Adrenal gland (tissue), 12 donors: ENCODE measurements around the gene RNF44. TPM values are rescaled to one million over a fixed set of nuclear protein-coding genes. Genes with fewer than 3 reads are reported as not detected.

Experiments used
- DNase-seq, 7 donors: peaks; one replicate each; pipeline ENCODE4 v3.0.0-alpha.2; 2019 to 2020
- H3K27ac ChIP-seq, 5 donors: fragments of 200-600 bp; sonication (generic) in 4 of 5; 1 replicate in 3 of 5; 2 replicates in 2 of 5; pipeline versions ENCODE4 v1.5.1 to v1.8.0; 2016 to 2020; ENCODE audit warnings: mild to moderate bottlenecking in 1 of 5
- H3K27me3 ChIP-seq: fragments of 200-600 bp; 2 replicates; pipeline ENCODE4 v1.8.0; 2021
- H3K36me3 ChIP-seq, 2 donors: fragments of 200-600 bp; replicated peaks in 1 of 2; 1 replicate in 1 of 2; 2 replicates in 1 of 2; pipeline versions ENCODE4 v1.5.1 to v1.8.0; 2018 to 2022
- H3K4me1 ChIP-seq, 2 donors: fragments of 200-600 bp; replicated peaks in 1 of 2; 1 replicate in 1 of 2; 2 replicates in 1 of 2; pipeline versions ENCODE4 v1.5.1 to v1.8.0; 2018 to 2021
- H3K4me3 ChIP-seq, 4 donors: fragments of 200-600 bp; sonication (generic) in 3 of 4; one replicate each; pipeline ENCODE4 v1.5.1; 2016 to 2018
- H3K9me3 ChIP-seq, 3 donors: fragments of 200-600 bp; sonication (generic) in 1 of 3; replicated peaks in 1 of 3; 1 replicate in 2 of 3; 2 replicates in 1 of 3; pipeline versions ENCODE4 v1.5.1 to v1.8.0; 2016 to 2021
- POLR2A ChIP-seq, 2 donors: fragments of 450-650 bp; IDR thresholded peaks; one replicate each; pipeline ENCODE4 v1.6.1; 2017; ENCODE audit warnings: antibody characterized with exemption in 2 of 2, mild to moderate bottlenecking in 2 of 2, moderate library complexity in 1 of 2
- WGBS, 4 donors: extraction: QIAGEN DNeasy Blood & Tissue Kit in 2 of 4; methylation state at CpG; one replicate each; pipeline versions ENCODE4 v1.1.5 to v1.1.7; 2013 to 2017; 5-methylcytosine and 5-hydroxymethylcytosine counted together
- intact Hi-C, 2 donors: fragments of 100-400 bp; cut with DNase I; formaldehyde crosslinking; loops; one replicate each; pipeline versions ENCODE4 v1.14.1 to v1.15.0; 2022 to 2023
- polyA plus RNA-seq, 3 donors: library from polyadenylated mRNA; stranded (reverse); fragments of 200-250 nt in 2 of 3; fragments of 350-450 nt in 1 of 3; fragmentation: Illumina TruSeq in 1 of 3; extraction: RNeasy Lipid Tissue Mini Kit (QIAGEN cat#74804) in 1 of 3; gene quantifications; one replicate each; pipeline ENCODE4 v1.2.3, GENCODE V29; 2013 to 2014
- total RNA-seq, 9 donors: library from RNA; depleted of rRNA in 4 of 9; stranded (reverse); fragments of >200 nt in 4 of 9; fragments of 120-200 nt in 1 of 9; fragmentation: NEBNext Ultra II Directional in 1 of 9; extraction: Animal tissue kit (Norgen Biotek cat#: 25700) in 1 of 9; gene quantifications; one replicate each; pipeline versions ENCODE4 v1.1.0 to v1.2.4, GENCODE V29; 2013 to 2023
- TF ChIP-seq, protein P1 (sequence below), 6 experiments: fragments of 450-650 bp in 4 of 6; fragments of 200-600 bp in 2 of 6; sonication (generic) in 1 of 6; IDR thresholded peaks; 1 replicate in 5 of 6; 2 replicates in 1 of 6; pipeline versions ENCODE4 v1.5.1 to v1.8.0; 2016 to 2021; ENCODE audit warnings: antibody characterized with exemption in 6 of 6, mild to moderate bottlenecking in 2 of 6, moderate library complexity in 1 of 6
- donor health status: healthy with polysubstance abuse.
- donor health status: Bipolar disorder and iron deficiency.
- donor health status: DM: yes; HTN: yes; CAD: no.
- donor health status: DM: no; HTN: no; CAD: no.
- donor health status: DM: no; HTN: no; CAD: no.
- donor health status: DM: yes; HTN: yes; CAD: no.

The RNF44 gene
- total and polyA plus RNA-seq, 12 donors, result 5.3 to 65.7 (median 22.8) TPM

DNA sequence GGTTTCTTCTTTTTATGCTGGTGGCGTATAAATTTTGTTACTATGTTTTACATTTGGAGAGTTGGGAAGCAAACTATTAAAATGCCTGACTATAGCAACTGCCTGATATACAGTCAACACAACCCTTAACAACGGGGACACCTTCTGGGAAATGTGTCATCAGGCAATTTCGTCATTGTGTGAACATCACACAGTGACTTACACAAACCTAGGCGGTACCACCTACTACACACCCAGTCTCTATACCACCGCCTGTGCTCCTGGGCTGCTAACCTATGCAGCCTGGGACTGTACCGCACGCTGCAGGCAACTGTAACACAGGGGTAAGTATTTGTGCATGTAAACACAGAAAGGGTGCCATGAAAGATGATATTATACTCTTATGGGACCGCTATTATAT, 10.6 kb upstream of the RNF44 start:
- Histone ChIP-seq H3K27ac (no peak overlapping the region), H3K36me3 (no peaks in the 10 kb centered on the region)
- intact Hi-C loops, result no loop called here

DNA sequence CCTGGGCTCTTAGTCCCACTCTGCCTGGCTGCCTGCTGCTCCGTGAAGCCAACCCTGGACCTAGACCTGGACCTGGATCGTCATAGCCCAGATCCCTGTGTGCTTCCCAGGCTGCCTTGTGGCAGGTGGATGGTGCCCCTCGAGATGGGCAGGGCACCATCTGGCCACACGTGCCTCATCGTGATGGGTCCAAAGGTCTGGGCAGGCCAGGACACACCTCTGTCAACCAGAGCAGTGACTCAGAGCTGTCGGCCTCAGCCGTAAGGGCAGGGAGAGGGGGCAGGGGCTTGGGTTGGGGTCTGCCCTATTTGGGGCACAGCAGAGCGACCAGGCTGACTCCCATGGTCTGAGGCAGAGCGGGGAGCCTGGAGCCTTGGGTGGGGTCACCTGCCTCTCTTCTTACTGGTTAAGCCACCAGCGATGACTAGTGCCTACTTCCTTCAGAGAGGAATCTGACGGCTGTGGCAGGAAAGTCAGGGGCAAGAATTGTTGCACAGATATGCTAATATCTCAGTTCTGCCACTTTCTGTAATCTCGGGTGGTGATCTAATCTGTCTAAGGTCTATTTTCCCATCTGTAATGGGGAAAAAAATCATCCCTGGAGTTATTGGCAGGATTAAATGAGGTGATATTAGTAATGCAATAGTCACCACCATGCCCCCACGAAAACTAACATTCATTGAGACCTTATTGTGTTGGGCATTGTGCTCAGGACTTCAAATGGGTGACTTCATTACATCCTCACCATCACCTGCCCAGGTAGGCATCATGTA, 8.7 kb upstream of the RNF44 start:
- no peak for DNase-seq
- H3K4me3 ChIP-seq, result no peak overlapping the region
- intact Hi-C loops, result no loop called here
- H3K9me3 ChIP-seq, result no peaks in the 10 kb centered on the region
- TF ChIP-seq, protein P1, sequence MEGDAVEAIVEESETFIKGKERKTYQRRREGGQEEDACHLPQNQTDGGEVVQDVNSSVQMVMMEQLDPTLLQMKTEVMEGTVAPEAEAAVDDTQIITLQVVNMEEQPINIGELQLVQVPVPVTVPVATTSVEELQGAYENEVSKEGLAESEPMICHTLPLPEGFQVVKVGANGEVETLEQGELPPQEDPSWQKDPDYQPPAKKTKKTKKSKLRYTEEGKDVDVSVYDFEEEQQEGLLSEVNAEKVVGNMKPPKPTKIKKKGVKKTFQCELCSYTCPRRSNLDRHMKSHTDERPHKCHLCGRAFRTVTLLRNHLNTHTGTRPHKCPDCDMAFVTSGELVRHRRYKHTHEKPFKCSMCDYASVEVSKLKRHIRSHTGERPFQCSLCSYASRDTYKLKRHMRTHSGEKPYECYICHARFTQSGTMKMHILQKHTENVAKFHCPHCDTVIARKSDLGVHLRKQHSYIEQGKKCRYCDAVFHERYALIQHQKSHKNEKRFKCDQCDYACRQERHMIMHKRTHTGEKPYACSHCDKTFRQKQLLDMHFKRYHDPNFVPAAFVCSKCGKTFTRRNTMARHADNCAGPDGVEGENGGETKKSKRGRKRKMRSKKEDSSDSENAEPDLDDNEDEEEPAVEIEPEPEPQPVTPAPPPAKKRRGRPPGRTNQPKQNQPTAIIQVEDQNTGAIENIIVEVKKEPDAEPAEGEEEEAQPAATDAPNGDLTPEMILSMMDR (IDR thresholded peaks at IDR 0.05), result no peak
- TF ChIP-seq POLR2A (IDR thresholded peaks at IDR 0.05), result no peak
- WGBS, 4 donors, result 76 to 84% (median 77%) methylated on average over 6 to 13 of the region's 13 CpGs
- H3K36me3 ChIP-seq, result no peaks in the 10 kb centered on the region
- no peaks in the 10 kb centered on the region for H3K27me3 ChIP-seq
- H3K4me1 ChIP-seq, result peaks cover 4 to 16% of the 10 kb centered on the region in 2 donors
- no peak overlapping the region for H3K27ac ChIP-seq

More for the DNA sequence above, 10.6 kb upstream of the RNF44 start:
- Histone ChIP-seq H3K27me3 (no peaks in the 10 kb centered on the region), H3K9me3 (no peaks in the 10 kb centered on the region), H3K4me3 (no peak overlapping the region), H3K4me1 (no peaks in the 10 kb centered on the region)
- no peak for DNase-seq
- no peak for TF ChIP-seq POLR2A (IDR thresholded peaks at IDR 0.05)
- TF ChIP-seq, protein P1 (IDR thresholded peaks at IDR 0.05), result no peak
- WGBS, 4 donors, result 76 to 83% (median 79%) methylated on average over 8 of the region's 8 CpGs

DNA sequence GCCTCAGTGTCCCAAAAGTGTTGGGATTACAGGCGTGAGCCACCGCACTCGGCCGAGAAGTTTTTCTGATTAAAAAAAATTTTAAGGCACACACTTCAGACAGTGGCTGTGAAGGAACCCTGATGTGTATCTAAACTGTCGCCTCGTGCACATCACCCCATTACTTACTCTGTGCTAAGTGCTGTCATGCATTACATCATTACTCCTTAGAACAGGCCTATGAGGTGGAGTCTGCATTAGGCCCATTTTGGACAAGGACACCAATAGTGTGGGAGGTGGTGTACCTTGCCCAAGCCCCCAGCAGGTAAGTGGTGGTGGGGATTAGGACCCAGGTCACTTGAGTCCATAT, 8.2 kb upstream of the RNF44 start:
- intact Hi-C loops, result no loop called here
- no peaks in the 10 kb centered on the region for H3K9me3 ChIP-seq
- H3K36me3 ChIP-seq, result no peaks in the 10 kb centered on the region
- H3K4me1 ChIP-seq, result peaks cover 4 to 16% of the 10 kb centered on the region in 2 donors
- no peaks in the 10 kb centered on the region for H3K27me3 ChIP-seq
- no peak for DNase-seq
- TF ChIP-seq, protein P1 (IDR thresholded peaks at IDR 0.05), result no peak
- no peak for TF ChIP-seq POLR2A (IDR thresholded peaks at IDR 0.05)
- 93 to 96% (median 95%) methylated on average over 6 of the region's 6 CpGs for WGBS, 4 donors
- no peak overlapping the region for H3K4me3 ChIP-seq
- no peak overlapping the region for H3K27ac ChIP-seq

DNA sequence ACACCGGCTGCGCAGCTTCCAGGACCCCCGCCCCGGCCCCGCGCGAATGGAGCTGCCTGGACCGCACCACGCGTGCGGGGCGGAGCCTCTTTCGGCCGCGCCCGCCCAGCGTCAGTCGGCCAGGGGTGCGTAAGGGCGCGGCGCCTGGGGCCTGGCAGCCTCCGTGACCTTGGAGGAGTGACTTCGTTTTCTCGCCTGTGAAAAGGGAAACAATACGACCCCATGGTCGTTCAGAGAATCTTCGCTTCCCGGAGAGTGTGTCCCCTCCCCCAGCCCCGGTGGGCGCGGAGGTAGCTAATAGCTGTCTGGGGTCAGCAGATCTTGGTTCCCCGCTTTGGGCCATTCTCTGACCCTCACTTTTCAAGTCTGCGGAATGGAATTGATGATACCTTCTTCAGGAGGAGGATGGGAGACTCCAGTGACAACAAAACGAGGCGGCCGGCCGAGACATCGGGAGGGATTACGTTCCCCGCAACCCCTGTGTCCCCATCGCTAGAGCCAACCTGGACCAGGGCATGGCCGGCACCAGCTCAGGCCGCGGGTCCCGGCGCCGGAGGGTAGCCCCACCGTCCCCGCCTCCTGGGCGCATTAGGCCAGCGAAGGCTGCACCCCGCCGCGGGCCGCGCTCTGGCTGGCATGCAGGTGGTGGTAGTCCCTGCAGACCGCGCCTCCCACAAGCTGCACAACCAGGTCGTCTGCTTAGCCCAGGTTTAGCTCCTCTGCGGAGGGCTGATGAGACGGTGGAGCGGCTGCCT, 6.4 kb upstream of the RNF44 start:
- Histone ChIP-seq H3K36me3 (no peaks in the 10 kb centered on the region), H3K4me1 (peaks cover 4 to 21% of the 10 kb centered on the region in 2 donors), H3K4me3 (peak overlapping the region in 3 of 4 donors; percentile 14 to 81 (median 37)), H3K27ac (peak overlapping the region in 3 of 5 donors; percentile 4 to 77 (median 71)), H3K27me3 (no peaks in the 10 kb centered on the region), H3K9me3 (no peaks in the 10 kb centered on the region)
- DNase-seq, result peak in 6 of 7 donors; percentile 52 to 78 (median 64)
- intact Hi-C loops, result no loop called here
- 1 to 2% (median 1%) methylated on average over 12 to 63 of the region's 63 CpGs for WGBS, 4 donors
- TF ChIP-seq, protein P1 (IDR thresholded peaks at IDR 0.05), result no peak
- no peak for TF ChIP-seq POLR2A (IDR thresholded peaks at IDR 0.05)
